Right kidney (tissue), 1 donor: Measurements from ENCODE around the gene ZNF740.
A peak's percentile ranks its signal among the peaks of the same experiment; 100 is the strongest.
"Not testable (repeated sequence)": the region's sequence is repeated elsewhere in the genome, so short reads cannot be mapped to it uniquely, and the experiment has no call there.

Experiments used
- DNase-seq: peaks from one replicate; pipeline ENCODE4 v3.0.0-alpha.2; 2016

Gene ZNF740

DNA sequence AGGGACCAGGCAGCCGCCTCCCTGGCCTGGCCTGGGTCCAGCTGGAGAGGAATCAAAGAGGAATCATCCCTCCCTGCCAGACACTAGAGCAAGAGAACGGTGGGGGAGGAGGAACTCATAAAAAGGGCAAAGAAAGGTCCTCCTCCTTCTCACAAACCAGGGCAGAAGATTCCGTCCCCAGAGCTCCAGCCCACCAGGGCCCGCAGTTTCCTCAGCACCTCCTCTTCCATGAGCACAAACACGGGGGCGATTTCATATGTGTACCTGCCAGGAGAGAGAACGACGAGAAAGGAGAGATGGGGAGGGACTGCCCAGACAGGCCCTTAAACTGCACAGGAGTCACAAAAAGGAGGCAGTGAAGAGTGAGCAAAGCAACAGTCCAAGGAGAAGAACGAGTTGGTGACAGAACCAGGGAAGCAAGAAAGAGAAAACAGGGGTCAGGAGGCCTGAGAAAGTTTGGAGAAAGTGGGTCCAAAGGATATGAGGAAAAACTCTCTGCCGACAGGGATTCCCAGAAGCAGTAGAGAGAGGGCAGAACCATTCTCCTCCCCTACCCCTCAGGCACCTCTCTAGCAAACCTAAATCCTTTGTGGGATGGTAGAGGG is 8.7 kb upstream of the ZNF740 start:
- DNase-seq, result peak; percentile 44

- no peak for DNase-seq
Observed at GRCh38 chr12:53172352-53172751, 8.2 kb upstream of the ZNF740 start.

DNA sequence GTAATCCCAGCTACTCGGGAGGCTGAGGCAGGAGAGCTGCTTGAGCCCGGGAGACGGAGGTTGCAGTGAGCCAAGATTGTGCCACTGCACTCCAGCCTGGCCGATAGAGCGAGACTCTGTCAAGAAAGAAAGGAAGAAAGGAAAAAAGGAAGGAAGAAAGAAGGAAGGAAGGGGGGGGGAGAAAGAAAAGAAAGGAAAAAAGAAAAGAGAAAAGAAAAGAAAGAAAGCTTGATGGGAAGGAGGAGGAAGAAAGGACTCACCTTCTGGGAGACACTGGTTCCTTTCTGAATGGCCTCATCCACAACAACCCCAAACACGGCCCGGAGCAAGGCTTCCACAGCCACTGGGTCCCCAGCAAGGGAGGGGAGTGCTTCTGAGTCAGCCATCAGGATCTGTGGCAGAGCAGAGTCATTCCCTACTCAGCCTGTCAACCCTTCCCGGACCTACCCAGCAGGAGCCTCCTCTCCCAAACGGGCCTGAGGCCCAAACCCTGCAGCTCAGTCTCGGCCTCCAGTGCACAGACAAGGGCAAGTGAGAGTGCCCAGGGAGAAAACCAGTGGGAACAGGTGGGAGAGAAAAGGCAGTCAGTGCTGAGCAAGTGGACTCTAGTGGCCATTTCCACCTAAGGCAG is 7.3 kb upstream of the ZNF740 start:
- DNase-seq, result no peak

DNA sequence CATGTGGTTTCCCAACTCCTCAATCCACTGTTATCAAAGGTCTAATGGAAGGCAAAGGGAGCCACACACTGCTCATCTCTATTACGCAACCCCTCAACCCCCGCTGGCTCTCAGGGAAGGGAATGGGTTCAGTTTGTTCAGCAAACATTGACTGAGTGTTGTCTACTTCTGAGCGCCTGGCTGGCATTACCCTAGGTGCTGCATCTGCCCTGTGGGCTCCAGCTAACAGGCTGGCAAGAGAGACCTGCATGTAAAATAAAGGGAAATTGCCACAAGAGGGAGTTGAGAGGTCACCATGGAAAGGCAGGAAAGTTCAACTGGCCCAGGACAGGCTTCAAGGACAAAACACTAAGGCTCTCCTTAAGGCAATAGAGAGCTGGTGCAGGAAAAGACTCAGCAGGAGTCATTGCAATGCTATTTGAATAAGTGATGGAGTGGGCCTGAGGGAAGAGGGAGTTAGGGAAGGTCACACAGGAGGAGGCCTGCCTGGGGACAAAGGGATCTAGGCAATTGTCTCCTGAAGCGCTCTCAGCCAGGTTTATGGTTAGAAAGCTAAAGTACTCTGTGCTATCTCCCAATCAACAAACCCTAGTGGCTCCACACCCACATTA is 5.5 kb upstream of the ZNF740 start:
- no peak for DNase-seq

DNA sequence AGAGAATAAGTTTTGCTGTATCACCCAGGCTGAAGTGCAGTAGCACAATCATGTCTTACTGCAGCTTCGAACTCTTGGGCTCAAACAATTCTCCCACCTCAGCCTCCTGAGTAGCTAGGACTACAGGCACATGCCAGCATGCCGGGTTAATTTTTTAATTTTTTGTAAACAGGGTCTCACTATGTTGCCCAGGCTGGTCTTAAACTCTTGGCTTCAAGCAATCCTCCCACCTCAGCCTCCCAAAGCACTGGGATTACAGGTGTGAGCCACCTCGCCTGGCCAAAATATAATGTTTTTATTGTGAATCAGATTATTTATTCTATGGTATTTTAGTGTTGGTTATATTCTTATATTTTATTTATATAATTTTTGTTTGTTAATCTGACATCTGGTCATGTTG is 3.8 kb upstream of the ZNF740 start:
- DNase-seq, result no peak

GRCh38 chr12:53177447-53177846 is 3.1 kb upstream of the ZNF740 start:
- not testable (repeated sequence) for DNase-seq

- DNase-seq, result not testable (repeated sequence)
Observed at GRCh38 chr12:53178803-53179202, 1.7 kb upstream of the ZNF740 start.

DNA sequence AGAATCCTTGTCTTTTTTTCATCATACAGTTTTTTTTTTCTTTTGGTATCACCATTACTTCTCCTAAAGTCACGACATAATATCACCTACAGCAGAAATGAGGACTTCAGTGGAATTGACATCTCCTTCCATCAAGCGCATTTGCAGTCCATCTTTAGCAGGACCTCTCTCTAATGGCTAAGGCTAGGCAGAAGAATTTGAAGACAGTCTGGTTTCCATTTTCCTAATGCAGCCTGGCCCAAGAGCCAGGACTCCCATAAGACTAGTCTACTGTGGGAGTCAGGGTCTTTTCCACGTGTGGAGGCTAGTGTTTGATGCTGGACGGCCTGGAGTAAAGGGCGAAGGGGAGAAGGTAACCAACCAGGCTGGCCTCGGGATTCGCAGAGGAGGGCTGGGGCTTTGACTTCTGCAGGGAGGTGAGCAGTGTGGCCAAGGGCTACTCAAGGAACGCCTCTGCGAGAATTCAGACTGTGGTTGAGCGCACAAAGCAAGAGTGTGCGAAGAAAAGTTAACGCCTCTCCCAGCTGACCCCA is 769 bp upstream of the ZNF740 start:
- DNase-seq, result no peak

DNA sequence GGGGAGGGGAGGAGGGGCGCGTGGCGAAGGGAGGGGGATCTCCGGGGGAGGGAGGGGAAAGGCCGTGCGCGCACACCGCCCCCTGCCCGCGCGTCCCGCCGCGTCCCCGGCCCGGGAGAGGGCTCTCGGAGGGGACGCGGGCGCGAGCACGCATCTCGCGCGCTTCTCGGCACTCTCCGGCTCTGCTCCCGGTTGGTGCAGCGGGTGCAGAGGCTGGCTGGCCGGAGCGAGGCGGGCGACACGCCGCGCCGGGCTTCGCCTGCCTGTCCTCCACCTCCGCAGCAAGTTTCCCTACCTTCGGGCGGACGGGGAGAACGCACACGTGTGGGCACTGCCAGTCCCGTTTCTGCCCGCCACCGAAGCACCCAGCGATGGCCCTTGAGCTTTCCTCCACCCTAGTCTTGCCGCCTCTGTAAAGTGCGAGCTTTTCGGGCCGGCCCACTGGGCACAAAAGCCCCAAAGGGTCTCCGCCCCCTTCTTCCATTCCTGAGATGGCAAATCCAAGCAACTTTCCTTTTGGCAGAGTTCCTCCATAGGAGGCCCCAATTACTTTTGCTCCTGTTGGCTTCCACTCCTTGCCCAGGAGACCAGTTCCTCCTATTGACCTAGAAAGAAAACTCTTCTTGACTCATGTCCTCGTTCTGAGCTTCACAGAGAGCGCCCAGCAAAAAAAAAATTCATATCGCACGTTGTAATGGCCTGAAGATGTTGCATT is 566 bp downstream of the ZNF740 start:
- DNase-seq, result peak; percentile 83

GRCh38 chr12:53181935-53182334 is 1.4 kb downstream of the ZNF740 start:
- no peak for DNase-seq

- no peak for DNase-seq
Observed at GRCh38 chr12:53182903-53183302, 2.4 kb downstream of the ZNF740 start.

- DNase-seq, result no peak
Observed at GRCh38 chr12:53184828-53185227, 4.3 kb downstream of the ZNF740 start.

GRCh38 chr12:53185582-53186153 is 5.1 kb downstream of the ZNF740 start:
- DNase-seq, result no peak

GRCh38 chr12:53186745-53187144 is 6.2 kb downstream of the ZNF740 start:
- no peak for DNase-seq

GRCh38 chr12:53187145-53187899 is 6.8 kb downstream of the ZNF740 start:
- no peak for DNase-seq

GRCh38 chr12:53190108-53190729 is 9.7 kb downstream of the ZNF740 start:
- DNase-seq, result peak; percentile 52

DNA sequence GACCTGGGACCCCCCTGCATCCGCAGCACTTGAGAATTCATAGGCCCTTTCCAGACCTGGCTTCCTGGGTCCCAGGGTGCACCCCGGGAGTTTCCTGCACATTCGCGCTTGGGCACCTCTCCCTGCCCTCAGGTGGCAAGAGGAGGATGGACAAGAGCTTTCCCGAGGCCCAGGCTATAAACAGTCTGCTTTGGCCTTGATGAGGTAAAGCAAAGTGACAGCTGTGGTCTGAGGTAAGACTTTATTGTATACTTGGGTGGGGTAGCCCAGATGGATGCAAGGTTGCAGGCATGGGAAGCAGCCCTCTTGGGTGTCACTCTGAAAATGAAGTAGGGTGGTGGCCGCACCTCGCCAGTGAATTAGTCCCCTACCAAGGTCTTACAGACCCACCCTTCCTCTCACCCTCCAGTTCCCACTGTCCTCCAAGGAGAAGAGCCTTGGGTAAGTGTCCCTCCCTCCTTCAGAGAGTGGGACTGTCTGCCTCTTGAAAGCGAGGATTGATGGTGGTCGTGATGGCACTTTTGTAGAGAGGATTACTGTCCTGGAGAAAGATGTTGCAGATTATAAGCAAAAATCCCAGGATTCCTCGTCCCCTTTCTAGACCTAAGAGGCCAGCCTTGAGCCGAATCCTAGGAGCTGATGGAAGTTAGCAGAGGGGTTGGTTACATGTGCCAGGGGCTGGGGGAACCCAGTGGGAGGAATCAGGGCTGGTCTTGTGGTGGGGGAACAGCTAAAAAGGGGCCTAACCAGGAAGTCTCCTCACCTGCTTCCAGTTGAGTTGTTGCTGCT is 10.8 kb downstream of the ZNF740 start:
- DNase-seq, result no peak

DNA sequence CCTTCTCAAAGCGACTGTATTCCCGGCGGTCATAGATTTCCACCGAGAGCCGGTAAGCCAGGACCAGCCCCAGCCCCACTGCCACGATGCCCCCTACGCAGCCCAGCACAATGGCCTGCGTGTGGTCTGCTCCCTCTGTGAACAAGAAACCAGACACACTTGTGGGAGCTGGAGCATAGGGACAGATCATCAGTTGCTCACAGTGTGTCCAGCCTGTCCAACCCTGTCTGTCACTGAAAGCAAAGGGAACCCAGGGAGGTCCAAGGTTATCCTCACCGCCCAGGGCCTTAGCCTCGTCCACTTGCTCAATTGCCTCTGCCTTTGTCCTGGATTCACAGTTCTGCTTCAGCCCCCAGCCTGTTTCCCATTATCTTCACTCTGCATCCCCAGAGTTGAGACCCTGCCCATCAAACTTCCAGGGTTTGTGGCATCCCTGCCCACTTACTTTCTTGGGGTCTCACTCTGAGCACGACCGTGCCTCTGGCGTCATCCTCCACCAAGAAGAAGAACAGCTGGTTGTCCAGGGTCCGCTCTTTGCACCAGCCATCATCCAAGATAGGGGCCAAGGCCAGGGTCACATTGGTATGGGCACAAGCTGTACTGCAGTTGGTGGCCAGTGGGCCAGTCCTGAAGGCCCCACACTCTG is 11.5 kb downstream of the ZNF740 start:
- no peak for DNase-seq

DNA sequence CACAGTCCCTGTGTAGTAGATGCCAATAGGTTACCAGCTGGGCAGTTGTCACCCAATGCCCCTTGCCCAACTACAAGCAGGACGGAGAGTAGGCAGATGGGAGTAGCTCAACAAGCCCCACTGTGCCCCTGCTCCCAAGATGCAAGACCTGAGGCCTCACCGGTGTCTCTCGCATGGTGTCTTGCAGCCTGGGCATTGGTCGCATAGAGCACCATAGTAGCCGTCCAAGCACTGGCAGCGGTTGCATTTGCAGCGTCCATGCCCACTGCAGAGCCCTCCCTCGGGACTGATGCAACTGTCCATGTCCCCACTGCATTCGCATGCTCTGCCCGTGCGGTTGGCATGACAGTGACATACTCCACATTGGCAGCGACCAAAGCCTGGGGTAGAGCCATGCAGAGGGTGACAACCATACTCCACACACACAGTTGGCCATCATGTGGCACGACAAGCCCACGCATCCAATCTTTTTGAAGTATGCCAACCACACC is 12.1 kb downstream of the ZNF740 start:
- DNase-seq, result no peak

- DNase-seq, result no peak
Observed at GRCh38 chr12:53193040-53193439, 12.5 kb downstream of the ZNF740 start.
